ENCODE results near the gene BCOR.

BCOR gene

DNA sequence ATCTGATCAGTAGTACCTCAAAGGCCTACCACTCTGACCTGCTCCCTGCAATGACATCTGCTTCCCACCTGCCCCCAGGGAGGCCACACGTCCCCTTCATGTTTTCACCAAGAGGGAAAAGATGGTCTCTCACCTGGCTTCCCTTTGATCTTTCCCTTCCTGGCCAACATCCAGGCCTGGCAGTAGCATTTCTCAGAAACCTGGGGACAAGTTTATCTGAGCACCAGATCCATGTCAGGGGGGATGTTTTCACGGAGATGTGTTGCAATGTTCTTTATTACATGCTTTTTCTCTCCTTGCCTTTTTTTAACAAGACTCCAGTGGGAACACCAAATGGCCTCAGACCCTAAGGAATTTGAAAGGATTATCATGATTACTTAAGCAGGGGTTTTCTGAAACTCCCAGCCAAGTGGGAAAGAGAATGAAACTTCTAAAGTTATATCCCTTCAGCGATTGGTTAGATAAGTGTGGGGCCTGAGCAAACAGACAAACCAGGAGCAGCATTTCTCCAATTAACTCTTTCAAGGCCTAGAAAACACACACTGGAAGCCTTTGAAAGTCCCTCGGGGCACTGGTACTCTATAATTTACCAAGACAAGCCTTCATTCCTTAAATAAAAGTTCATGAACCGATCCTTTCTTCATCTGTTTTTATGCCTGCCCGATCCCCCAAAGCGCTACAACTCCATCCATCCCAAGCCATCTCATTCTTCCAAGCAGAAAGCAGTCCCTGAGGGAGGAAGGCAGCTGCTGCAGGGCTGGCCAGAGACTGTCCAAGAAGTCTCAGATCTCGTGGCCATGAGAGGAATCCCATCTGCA is 94.1 kb downstream of the BCOR start:
- H3K4me3 ChIP-seq (ENCODE audit: low read depth in 1 of 2, low read length in 2 of 2) = no peak overlapping the region
- no peaks in the 10 kb centered on the region for H3K4me1 ChIP-seq (ENCODE audit: insufficient read depth, low read length)
- H3K27me3 ChIP-seq (ENCODE audit: control insufficient read depth in 1 of 2, insufficient read depth in 2 of 2, low read length in 2 of 2) = peaks cover 0 to 30% of the 10 kb centered on the region in 2 donors
- H3K9ac ChIP-seq (ENCODE audit: low read length) = no peak overlapping the region
- H3K36me3 ChIP-seq (ENCODE audit: insufficient read depth, low read length) = no peaks in the 10 kb centered on the region
- H3K27ac ChIP-seq (ENCODE audit: low read depth, low read length) = no peak overlapping the region
- no peaks in the 10 kb centered on the region for H3K9me3 ChIP-seq (ENCODE audit: low read length)

- Histone ChIP-seq H3K27ac (ENCODE audit: low read depth, low read length) (no peak overlapping the region), H3K36me3 (ENCODE audit: insufficient read depth, low read length) (no peaks in the 10 kb centered on the region), H3K4me1 (ENCODE audit: insufficient read depth, low read length) (no peaks in the 10 kb centered on the region), H3K4me3 (ENCODE audit: low read depth in 1 of 2, low read length in 2 of 2) (no peak overlapping the region), H3K9ac (ENCODE audit: low read length) (no peak overlapping the region), H3K27me3 (ENCODE audit: control insufficient read depth in 1 of 2, insufficient read depth in 2 of 2, low read length in 2 of 2) (peaks cover 0 to 24% of the 10 kb centered on the region in 2 donors), H3K9me3 (ENCODE audit: low read length) (no peaks in the 10 kb centered on the region)
Measured at GRCh38 chrX:40003071-40003427, 94.7 kb downstream of the BCOR start.

Data from muscle layer of colon (tissue), 2 donors.